ENCODE data around the gene FGF22. TPM values are rescaled to one million over a fixed set of nuclear protein-coding genes. Genes with fewer than 3 reads are reported as not detected.

Gene FGF22
- total and polyA plus RNA-seq, 2 of the 13 experiments (the other 11 are each of a cell fraction or from before 2014, with no cell fraction given), result 0.24 TPM; not detected in 1

DNA sequence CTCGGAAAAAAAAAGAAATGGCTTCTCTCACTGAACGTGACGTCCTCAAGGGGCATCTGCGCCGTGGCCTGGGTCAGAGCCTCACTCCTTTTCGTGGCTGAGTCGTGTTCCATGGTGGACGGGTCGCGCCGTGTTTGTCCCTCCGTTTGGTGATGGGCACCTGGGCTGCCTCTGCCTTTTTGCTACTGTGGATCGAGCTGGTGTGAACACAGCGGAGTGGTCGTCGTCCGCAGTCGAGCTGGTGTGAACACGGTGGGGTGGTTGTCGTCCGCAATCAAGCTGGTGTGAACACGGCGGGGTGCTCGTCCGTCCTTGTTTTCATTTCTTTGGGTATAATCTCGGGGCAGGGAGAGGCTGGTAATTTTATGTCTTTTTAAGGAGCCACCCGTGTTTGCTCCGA lies 38.4 kb upstream of the FGF22 start:
- no peak for TF ChIP-seq FOXM1 (CRISPR knock-in tag; IDR thresholded peaks at IDR 0.05)
- TF ChIP-seq ZNF678 (CRISPR knock-in tag; IDR thresholded peaks at IDR 0.05), result no peak
- TF ChIP-seq ZNF570 (CRISPR knock-in tag; IDR thresholded peaks at IDR 0.05; ENCODE audit: borderline replicate concordance), result no peak
- TF ChIP-seq, protein P1, sequence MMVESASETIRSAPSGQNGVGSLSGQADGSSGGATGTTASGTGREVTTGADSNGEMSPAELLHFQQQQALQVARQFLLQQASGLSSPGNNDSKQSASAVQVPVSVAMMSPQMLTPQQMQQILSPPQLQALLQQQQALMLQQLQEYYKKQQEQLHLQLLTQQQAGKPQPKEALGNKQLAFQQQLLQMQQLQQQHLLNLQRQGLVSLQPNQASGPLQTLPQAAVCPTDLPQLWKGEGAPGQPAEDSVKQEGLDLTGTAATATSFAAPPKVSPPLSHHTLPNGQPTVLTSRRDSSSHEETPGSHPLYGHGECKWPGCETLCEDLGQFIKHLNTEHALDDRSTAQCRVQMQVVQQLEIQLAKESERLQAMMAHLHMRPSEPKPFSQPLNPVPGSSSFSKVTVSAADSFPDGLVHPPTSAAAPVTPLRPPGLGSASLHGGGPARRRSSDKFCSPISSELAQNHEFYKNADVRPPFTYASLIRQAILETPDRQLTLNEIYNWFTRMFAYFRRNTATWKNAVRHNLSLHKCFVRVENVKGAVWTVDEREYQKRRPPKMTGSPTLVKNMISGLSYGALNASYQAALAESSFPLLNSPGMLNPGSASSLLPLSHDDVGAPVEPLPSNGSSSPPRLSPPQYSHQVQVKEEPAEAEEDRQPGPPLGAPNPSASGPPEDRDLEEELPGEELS (CRISPR knock-in tag; IDR thresholded peaks at IDR 0.05), result no peak
- no peak for TF ChIP-seq ZSCAN21 (CRISPR knock-in tag; IDR thresholded peaks at IDR 0.05; ENCODE audit: borderline replicate concordance)
- TF ChIP-seq CBFB (CRISPR knock-in tag; IDR thresholded peaks at IDR 0.05), result no peak
- no peak for TF ChIP-seq ZNF572 (CRISPR knock-in tag; IDR thresholded peaks at IDR 0.05)
- TF ChIP-seq, protein P2, sequence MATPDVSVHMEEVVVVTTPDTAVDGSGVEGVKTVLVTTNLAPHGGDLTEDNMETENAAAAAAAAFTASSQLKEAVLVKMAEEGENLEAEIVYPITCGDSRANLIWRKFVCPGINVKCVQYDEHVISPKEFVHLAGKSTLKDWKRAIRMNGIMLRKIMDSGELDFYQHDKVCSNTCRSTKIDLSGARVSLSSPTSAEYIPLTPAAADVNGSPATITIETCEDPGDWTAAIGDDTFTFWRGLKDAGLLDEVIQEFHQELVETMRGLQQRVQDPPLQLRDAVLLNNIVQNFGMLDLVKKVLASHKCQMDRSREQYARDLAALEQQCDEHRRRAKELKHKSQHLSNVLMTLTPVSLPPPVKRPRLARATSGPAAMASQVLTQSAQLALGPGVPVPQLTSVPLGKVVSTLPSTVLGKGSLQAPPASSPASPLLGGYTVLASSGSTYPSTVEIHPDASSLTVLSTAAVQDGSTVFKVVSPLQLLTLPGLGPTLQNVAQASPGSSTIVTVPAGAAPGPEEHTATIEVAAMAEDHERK (CRISPR knock-in tag; IDR thresholded peaks at IDR 0.05; ENCODE audit: low read depth), result no peak
- no peak for TF ChIP-seq NKX3-1 (CRISPR knock-in tag; IDR thresholded peaks at IDR 0.05)
- TF ChIP-seq KMT2A (CRISPR knock-in tag; IDR thresholded peaks at IDR 0.05), result no peak
- TF ChIP-seq ZFP36L1 (CRISPR knock-in tag; IDR thresholded peaks at IDR 0.05), result no peak
- TF ChIP-seq NFIB (CRISPR knock-in tag; IDR thresholded peaks at IDR 0.05; ENCODE audit: borderline replicate concordance), result no peak
- no peak for TF ChIP-seq STAG1 (CRISPR knock-in tag; IDR thresholded peaks at IDR 0.05)
- TF ChIP-seq PHF20 (CRISPR knock-in tag; IDR thresholded peaks at IDR 0.05), result no peak
- no peak for TF ChIP-seq POLR2AphosphoS2 (IDR thresholded peaks at IDR 0.05; ENCODE audit: low read depth, low read length)
- TF ChIP-seq, protein P3, sequence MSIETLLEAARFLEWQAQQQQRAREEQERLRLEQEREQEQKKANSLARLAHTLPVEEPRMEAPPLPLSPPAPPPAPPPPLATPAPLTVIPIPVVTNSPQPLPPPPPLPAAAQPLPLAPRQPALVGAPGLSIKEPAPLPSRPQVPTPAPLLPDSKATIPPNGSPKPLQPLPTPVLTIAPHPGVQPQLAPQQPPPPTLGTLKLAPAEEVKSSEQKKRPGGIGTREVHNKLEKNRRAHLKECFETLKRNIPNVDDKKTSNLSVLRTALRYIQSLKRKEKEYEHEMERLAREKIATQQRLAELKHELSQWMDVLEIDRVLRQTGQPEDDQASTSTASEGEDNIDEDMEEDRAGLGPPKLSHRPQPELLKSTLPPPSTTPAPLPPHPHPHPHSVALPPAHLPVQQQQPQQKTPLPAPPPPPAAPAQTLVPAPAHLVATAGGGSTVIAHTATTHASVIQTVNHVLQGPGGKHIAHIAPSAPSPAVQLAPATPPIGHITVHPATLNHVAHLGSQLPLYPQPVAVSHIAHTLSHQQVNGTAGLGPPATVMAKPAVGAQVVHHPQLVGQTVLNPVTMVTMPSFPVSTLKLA (IDR thresholded peaks at IDR 0.05), result no peak
- no peaks in the 10 kb centered on the region for H3K9me3 ChIP-seq (ENCODE audit: low read length)
- no peak overlapping the region for H3K9ac ChIP-seq (ENCODE audit: insufficient read depth, low read depth, low read length)
- BruUV-seq (replicated peaks), result no TSS peak
- no peak overlapping the region for H3K4me3 ChIP-seq (replicated peaks in 1 of 3; ENCODE audit: insufficient read depth in 1 of 3, low read depth in 2 of 3, low read length in 3 of 3)
- no peaks in the 10 kb centered on the region for H3K79me2 ChIP-seq (ENCODE audit: insufficient read depth, low read length)
- H3K27me3 ChIP-seq (ENCODE audit: control insufficient read depth in 1 of 2, insufficient read depth in 2 of 2, low read length in 2 of 2), result peaks cover 5 to 24% of the 10 kb centered on the region in 2 experiments; a peak in 4 of 5 replicates
- FAIRE-seq (no peak), DNase-seq (ENCODE audit: low spot score) (no peak), ATAC-seq (no peak)
- H4K20me1 ChIP-seq (ENCODE audit: insufficient read depth, low read length), result no peaks in the 10 kb centered on the region
- ChIA-PET POLR2A (no interaction called here), CTCF (ENCODE audit: low intra/inter-chr PET ratio, low total read pairs) (no interaction called here)
- 77% methylated on average over 28 of the region's 28 CpGs for WGBS (ENCODE audit: low lambda C conversion rate)
- intact Hi-C loops (cut with micrococcal nuclease; ENCODE audit: unreplicated experiment) (no loop called here), in situ Hi-C loops (cut with HindIII; ENCODE audit: extremely low pct_ligation_motif_present, low pct_unique_long_range_greater_than_20kb) (no loop called here)
- no peak overlapping the region for H2AFZ ChIP-seq (ENCODE audit: low read length)
- H3K27ac ChIP-seq (ENCODE audit: extremely low read length, insufficient read depth, low read length), result no peak overlapping the region
- H3K4me2 ChIP-seq (ENCODE audit: low read depth, low read length), result no peak overlapping the region
- no peaks in the 10 kb centered on the region for H3K36me3 ChIP-seq (replicated peaks in 1 of 2; ENCODE audit: control insufficient read depth in 1 of 2, insufficient read depth in 2 of 2, low read length in 2 of 2)
- no peaks in the 10 kb centered on the region for H3K4me1 ChIP-seq (ENCODE audit: insufficient read depth, low read length)
